Central memory CD8-positive, alpha-beta T cell (primary cell): Measurements from ENCODE around the gene DUSP7.
A peak's percentile ranks its signal among the peaks of the same experiment; 100 is the strongest.

Experiments used
- ATAC-seq: fragments of 150-1000 bp; cut with Tn5 transposase; replicated peaks from 2 replicates; pipeline ENCODE4 v1.10.0; 2022; ENCODE audit warnings: mild to moderate bottlenecking, moderate FRiP score, moderate number of reproducible peaks; ENCODE audit not compliant: poor library complexity, severe bottlenecking; ENCODE audit errors: extremely low read depth
- DNase-seq, 2 donors: peaks; one replicate each; pipeline ENCODE4 v3.0.0; 2021; ENCODE audit warnings: low spot score in 2 of 2
- H3K27ac Mint-ChIP-seq: one replicate; pipeline ENCODE4 v1.8.0; 2022; ENCODE audit warnings: low read depth, mild to moderate bottlenecking, moderate library complexity, mixed read lengths
- H3K27me3 Mint-ChIP-seq: one replicate; pipeline ENCODE4 v1.8.0; 2022; ENCODE audit warnings: mixed read lengths
- H3K36me3 Mint-ChIP-seq: one replicate; pipeline ENCODE4 v1.8.0; 2022; ENCODE audit warnings: mild to moderate bottlenecking, moderate library complexity, mixed read lengths; ENCODE audit not compliant: insufficient read depth
- H3K4me1 Mint-ChIP-seq: one replicate; pipeline ENCODE4 v1.8.0; 2022; ENCODE audit warnings: mixed read lengths
- H3K4me3 Mint-ChIP-seq: one replicate; pipeline ENCODE4 v1.8.0; 2022; ENCODE audit warnings: mild to moderate bottlenecking, moderate library complexity, mixed read lengths
- H3K9me3 Mint-ChIP-seq: one replicate; pipeline ENCODE4 v1.8.0; 2022; ENCODE audit warnings: mixed read lengths

Gene DUSP7, protein sequence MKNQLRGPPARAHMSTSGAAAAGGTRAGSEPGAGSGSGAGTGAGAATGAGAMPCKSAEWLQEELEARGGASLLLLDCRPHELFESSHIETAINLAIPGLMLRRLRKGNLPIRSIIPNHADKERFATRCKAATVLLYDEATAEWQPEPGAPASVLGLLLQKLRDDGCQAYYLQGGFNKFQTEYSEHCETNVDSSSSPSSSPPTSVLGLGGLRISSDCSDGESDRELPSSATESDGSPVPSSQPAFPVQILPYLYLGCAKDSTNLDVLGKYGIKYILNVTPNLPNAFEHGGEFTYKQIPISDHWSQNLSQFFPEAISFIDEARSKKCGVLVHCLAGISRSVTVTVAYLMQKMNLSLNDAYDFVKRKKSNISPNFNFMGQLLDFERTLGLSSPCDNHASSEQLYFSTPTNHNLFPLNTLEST

DNA sequence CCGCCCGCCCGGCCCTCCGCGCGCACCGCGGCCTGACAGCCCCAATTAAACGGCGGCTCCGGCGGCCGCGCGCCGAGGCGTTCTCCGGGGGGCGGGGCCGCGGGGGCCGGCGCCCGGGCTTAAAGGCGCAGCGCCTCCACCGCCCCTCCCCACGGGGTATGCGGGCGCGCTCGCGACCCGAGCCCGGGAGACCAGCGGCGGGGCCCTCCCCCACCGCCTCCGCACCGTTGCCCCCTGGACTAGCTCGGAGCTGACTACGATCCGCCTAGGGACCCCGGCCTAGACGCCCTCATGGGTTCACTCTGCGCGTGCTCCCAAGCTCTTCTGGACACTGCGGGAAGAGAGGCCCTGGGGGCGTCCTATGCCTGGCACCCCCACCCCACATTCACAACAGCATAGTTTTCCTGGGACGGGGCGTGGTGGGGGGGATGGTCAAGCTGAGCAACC, at the start of gene DUSP7:
TSS of gene DUSP7 (minus strand) at position 51 of the 447 bp plus-strand sequence. CDS start 205 bp downstream, outside the sequence.
- Mint-ChIP-seq H3K4me1 (peaks cover 39% of the 10 kb centered on the region), H3K9me3 (no peaks in the 10 kb centered on the region), H3K4me3 (peak within 1 kb of the TSS; percentile 92), H3K27me3 (no peaks in the 10 kb centered on the region), H3K36me3 (peaks cover 21% of the 10 kb centered on the region), H3K27ac (peak within 1 kb of the TSS; percentile 91)
- peak; percentile 24 to 33 for DNase-seq
- ATAC-seq = peak; percentile 35

DNA sequence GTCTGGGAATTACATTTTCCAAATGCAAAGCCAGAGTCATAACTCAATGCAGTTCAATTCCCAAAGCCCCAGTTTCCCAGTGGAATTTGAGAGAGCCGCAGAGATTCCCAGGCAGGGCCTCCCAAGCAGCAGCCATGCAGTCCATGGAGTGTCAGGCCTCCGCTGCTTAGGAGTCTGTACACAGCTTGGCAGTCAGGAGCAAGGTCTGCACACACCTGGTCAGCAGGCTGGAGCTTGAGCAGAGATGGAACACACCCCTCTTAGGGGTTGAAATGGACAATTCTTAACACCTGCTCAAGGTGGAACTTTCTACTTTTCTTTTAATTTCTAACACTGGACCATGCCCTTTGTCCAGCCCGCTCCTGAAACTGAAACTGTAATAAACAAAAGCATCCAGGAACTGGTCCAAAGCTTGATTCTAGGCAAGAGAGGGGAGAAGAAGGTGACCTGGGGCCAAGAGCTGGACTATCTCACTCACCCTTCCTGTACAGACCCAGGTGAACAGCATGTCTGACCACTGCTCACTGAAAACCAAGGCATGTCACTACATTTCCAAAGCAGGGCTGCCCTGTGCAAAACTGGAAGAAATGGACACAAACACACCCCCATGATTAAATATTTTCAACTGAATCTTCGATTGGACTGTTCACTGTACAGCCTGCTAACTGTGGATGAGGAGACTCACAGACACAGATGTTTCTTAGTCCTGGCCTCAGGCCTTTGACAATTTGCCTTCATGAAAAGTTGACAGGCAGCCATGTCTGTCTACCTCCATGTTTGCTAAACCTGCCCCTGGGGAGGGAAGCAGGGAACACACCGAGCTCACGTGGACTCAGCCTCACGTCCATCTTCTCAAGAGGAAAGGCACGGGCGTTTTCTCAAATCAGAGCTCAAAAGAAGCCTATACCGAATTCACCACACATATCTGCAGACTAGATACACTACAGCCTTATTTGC, 48.6 kb upstream of the DUSP7 start:
- no peak overlapping the region for H3K27ac Mint-ChIP-seq
- no peak overlapping the region for H3K4me3 Mint-ChIP-seq
- peaks cover 6% of the 10 kb centered on the region for H3K4me1 Mint-ChIP-seq
- no peaks in the 10 kb centered on the region for H3K9me3 Mint-ChIP-seq
- no peak for ATAC-seq
- H3K27me3 Mint-ChIP-seq = no peaks in the 10 kb centered on the region
- DNase-seq = no peak
- peaks cover 2% of the 10 kb centered on the region for H3K36me3 Mint-ChIP-seq

DNA sequence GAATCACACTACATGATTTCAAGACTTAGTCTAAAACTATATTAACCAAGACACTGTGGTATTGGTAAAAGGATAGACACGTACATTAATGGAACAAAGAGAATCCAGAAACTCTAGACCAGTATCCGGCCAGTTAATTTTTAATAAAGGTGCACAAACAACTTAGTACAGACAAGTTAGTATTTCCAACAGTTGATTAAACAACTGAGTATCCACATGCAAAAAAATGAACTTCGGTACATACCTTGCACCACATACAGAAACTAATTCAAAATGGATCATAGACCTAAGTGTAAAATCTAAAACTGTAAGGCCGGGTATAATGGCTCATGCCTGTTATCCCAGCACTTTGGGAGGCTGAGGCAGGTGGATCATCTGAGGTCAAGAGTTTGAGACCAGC, 46.6 kb upstream of the DUSP7 start:
- Mint-ChIP-seq H3K36me3 (no peaks in the 10 kb centered on the region), H3K4me3 (no peak overlapping the region), H3K9me3 (no peaks in the 10 kb centered on the region), H3K27ac (no peak overlapping the region), H3K4me1 (peaks cover 6% of the 10 kb centered on the region), H3K27me3 (no peaks in the 10 kb centered on the region)
- ATAC-seq (no peak), DNase-seq (no peak)

DNA sequence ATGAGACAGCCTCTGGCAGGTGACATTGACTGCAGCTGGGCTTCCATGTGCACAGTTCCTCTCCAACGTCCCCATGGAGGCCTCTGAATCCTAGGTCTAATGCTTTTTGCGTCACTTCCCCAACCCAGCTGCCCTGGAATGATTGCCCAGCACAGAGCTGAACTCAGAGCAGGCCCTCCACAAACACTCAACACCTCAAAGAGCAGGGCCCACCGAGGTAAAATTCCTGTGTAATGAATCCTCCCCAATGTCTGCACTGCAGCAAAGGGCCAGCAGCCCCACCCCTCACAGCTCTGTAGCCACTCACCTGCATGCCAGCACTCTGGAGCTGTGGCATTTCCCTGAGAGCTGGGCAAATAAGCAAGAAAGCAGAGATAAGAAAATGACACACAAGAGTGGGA, 42.6 kb upstream of the DUSP7 start:
- no peak overlapping the region for H3K27ac Mint-ChIP-seq
- H3K9me3 Mint-ChIP-seq = no peaks in the 10 kb centered on the region
- ATAC-seq (no peak), DNase-seq (no peak)
- peaks cover 6% of the 10 kb centered on the region for H3K4me1 Mint-ChIP-seq
- H3K27me3 Mint-ChIP-seq = no peaks in the 10 kb centered on the region
- H3K36me3 Mint-ChIP-seq = no peaks in the 10 kb centered on the region
- H3K4me3 Mint-ChIP-seq = no peak overlapping the region

DNA sequence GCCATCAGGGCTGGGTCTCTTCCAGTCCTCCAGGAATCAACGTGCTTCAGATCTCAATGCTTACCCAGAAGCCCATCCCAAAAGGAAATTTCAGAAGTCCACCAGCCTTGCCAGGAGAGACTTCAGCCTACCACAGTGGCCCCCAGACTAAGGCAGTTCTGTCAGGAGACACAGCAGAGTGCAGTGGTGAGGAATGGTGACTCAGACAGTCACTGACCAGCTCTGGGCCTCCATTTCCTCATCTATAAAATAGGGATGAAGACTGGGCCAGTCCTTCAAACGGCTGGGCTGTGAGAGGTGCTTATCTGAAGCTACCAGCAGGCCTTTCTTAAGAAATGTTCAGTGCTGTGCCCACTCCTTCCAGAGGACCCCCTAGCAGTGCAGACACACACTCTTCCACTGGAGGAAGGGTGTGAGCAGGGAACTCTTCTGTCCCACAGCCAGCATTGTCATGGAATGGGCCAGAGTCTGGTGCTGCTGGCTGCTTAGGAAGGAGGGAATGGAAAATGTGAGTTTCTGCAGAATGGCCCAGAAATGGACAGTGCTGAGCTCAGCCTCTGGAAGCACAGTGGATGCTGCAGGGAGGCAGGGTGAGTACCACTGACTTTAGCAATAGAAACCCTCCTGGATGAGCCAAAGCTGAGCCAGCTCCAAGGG, 41.6 kb upstream of the DUSP7 start:
- H3K27ac Mint-ChIP-seq = no peak overlapping the region
- no peaks in the 10 kb centered on the region for H3K9me3 Mint-ChIP-seq
- H3K36me3 Mint-ChIP-seq = no peaks in the 10 kb centered on the region
- H3K4me1 Mint-ChIP-seq = peaks cover 6% of the 10 kb centered on the region
- DNase-seq (no peak), ATAC-seq (no peak)
- no peaks in the 10 kb centered on the region for H3K27me3 Mint-ChIP-seq
- no peak overlapping the region for H3K4me3 Mint-ChIP-seq

DNA sequence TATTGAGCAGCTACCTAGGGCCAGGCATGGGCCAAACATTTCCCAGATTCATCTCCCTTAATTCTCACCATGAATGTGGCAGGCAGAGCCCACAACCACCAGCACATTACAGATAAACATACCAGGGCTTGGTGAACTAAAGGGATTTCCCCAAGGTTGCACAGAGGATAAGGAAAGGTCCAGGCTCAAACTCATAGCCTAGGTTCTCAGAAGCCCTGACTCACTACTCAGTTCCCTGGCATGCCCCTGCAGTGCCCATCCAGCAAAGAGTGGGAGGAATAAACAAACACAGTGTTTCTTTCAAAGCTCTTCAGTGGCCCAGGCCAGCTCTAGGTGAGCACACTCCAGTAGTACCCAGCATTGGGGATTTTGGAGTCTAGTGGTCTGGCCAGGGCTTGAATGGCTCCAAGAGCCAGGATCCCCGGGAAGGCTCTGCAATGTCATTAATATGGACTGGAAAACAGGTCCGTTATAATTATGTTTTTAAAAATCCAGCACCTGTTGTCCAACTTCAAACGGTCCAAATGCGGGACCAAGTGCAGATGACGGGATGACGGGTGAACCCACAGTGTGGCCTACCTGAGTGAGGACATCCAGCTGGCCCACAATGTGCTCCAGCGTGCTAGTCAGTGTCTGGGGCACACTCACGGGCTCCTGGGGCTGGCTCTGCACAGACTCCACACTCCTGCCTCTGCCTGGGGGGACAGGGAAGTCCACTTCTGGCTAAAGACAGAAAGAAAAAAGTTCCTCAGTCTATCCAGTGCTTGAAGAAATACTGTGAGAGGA, 39.8 kb upstream of the DUSP7 start:
- Mint-ChIP-seq H3K27me3 (no peaks in the 10 kb centered on the region), H3K4me1 (peaks cover 6% of the 10 kb centered on the region), H3K27ac (no peak overlapping the region), H3K36me3 (no peaks in the 10 kb centered on the region), H3K9me3 (no peaks in the 10 kb centered on the region), H3K4me3 (no peak overlapping the region)
- no peak for ATAC-seq
- no peak for DNase-seq

- Mint-ChIP-seq H3K9me3 (no peaks in the 10 kb centered on the region), H3K27ac (no peak overlapping the region), H3K4me3 (no peak overlapping the region), H3K36me3 (no peaks in the 10 kb centered on the region), H3K27me3 (no peaks in the 10 kb centered on the region), H3K4me1 (peaks cover 2% of the 10 kb centered on the region)
- DNase-seq = no peak
- no peak for ATAC-seq
Observed at GRCh38 chr3:52094571-52095485, 38.5 kb upstream of the DUSP7 start.

GRCh38 chr3:52093756-52094545, 37.6 kb upstream of the DUSP7 start:
- ATAC-seq (no peak), DNase-seq (no peak)
- H3K27ac Mint-ChIP-seq = no peak overlapping the region

GRCh38 chr3:52092891-52093290, 36.5 kb upstream of the DUSP7 start:
- no peaks in the 10 kb centered on the region for H3K36me3 Mint-ChIP-seq
- DNase-seq (no peak), ATAC-seq (no peak)
- H3K4me3 Mint-ChIP-seq = no peak overlapping the region
- no peaks in the 10 kb centered on the region for H3K9me3 Mint-ChIP-seq
- H3K27ac Mint-ChIP-seq = no peak overlapping the region
- H3K4me1 Mint-ChIP-seq = no peaks in the 10 kb centered on the region
- no peaks in the 10 kb centered on the region for H3K27me3 Mint-ChIP-seq

More at GRCh38 chr3:52093756-52094545, 37.6 kb upstream of the DUSP7 start:
- Mint-ChIP-seq H3K27me3 (no peaks in the 10 kb centered on the region), H3K36me3 (no peaks in the 10 kb centered on the region), H3K4me1 (no peaks in the 10 kb centered on the region), H3K4me3 (no peak overlapping the region), H3K9me3 (no peaks in the 10 kb centered on the region)

GRCh38 chr3:52092271-52092660, 35.9 kb upstream of the DUSP7 start:
- no peak for ATAC-seq

More at GRCh38 chr3:52092271-52092660, 35.9 kb upstream of the DUSP7 start:
- H3K36me3 Mint-ChIP-seq = no peaks in the 10 kb centered on the region
- no peak overlapping the region for H3K27ac Mint-ChIP-seq
- H3K27me3 Mint-ChIP-seq = no peaks in the 10 kb centered on the region
- DNase-seq = no peak
- H3K4me3 Mint-ChIP-seq = no peak overlapping the region
- no peaks in the 10 kb centered on the region for H3K9me3 Mint-ChIP-seq
- peaks cover 6% of the 10 kb centered on the region for H3K4me1 Mint-ChIP-seq
